ENCODE results near the gene ZNF684.

GRCh38 chr1:40594187-40594531 lies 62.7 kb downstream of the ZNF684 start:
- TF ChIP-seq CTCF (IDR thresholded peaks at IDR 0.05; ENCODE audit: insufficient read depth, low read length) (no peak), POLR2AphosphoS5 (IDR thresholded peaks at IDR 0.05; ENCODE audit: low read depth) (no peak), REST (IDR thresholded peaks at IDR 0.05; ENCODE audit: insufficient replicate concordance, low read depth) (no peak), GABPA (IDR thresholded peaks at IDR 0.05; ENCODE audit: low read depth) (no peak), SPI1 (IDR thresholded peaks at IDR 0.05; ENCODE audit: borderline replicate concordance, low read depth) (no peak)

Data from HL-60 (cell line).